ENCODE data around the gene PLCB2.

Gene PLCB2

DNA sequence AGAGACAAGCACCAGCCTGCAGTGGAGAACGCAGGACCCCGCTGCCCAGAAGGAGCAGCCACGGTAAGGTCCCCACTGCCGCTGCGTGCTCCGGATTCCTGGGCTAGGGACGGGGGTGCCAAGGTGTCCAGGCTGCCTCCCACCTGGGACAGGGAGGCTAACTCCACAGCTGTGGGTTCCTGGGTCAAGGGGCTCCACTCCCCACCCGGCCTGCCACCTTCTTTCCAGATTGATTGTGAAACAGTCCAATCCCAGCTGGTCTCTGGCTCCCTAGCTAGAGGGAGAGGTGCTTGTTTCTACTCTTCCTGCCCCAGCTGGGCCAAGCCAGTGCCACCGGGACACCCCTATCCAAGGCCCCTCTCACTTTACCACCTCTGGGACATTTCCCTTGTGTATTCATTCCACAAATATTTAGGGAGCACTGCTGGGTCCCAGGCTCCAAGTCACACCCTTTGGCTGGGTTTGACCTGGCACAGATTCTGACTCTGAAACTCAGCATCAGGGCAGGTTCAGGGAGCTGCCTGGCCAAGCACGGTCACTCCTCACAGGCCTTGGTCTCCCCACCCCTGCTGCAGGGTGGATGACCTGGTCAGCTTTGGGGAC is 67.0 kb downstream of the PLCB2 start:
- no peak for DNase-seq (ENCODE audit: insufficient read length, low spot score)
- FAIRE-seq: no peak

DNA sequence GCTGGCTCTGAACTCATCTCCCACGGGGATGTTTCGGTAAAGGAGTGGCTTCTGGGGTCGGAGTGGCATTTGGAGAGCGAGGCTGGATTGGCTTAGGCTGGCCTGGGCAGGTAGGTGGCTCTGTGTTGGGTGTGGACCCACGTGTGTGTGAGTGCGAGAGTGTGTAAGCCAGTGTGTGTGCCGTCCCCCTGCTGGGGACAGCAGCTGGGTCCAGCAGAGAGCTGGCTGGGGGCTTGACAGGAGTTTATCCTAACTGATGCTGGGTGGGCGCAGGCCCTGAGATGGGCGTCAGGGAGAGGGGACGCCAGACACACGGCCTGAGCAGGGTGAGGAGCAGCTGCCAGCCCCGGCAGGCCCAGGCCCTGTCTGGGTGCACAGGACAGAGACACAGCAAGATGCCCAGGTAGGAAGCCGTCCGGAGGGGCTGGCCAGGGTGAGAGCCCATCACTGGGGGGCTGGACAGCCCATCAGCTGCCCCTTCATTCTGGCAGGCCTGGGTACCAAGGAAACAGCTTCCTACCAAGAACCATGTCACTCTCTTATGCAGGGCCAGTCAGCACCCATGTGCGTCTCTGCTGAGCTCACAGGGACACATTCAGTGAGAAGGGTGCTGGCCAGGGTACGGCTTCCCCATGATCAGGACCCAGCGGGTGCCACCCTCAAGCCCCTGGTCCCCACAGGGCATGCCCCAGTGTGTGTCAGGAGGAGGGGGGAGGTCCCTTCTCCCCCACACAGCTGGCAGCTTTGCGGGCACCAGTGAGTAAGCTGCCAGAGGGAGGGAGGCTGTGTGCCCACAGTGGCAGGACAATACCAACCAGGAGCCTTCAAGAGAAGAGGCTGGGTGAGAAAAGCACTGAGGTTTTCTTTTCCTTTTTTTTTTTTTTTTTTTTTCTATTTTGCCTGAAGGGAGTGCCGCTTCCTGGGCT is 67.8 kb downstream of the PLCB2 start:
- FAIRE-seq (no peak), DNase-seq (ENCODE audit: insufficient read length, low spot score) (no peak)

DNA sequence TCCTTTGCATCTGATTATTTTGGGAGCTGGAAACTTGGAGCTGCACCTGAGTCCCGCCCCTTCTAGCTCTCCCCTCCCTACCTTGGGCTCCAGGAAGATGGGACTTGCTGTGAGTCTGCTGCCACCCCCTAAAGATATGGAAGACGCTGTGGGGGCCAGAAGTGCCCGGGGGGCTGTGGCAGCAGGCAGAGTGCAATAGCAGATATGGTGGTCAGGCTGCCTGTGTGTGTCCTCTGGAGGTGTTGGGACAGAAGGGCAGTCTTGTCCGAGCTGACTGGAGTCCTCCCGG is 68.4 kb downstream of the PLCB2 start:
- FAIRE-seq (no peak), DNase-seq (ENCODE audit: insufficient read length, low spot score) (no peak)

DNA sequence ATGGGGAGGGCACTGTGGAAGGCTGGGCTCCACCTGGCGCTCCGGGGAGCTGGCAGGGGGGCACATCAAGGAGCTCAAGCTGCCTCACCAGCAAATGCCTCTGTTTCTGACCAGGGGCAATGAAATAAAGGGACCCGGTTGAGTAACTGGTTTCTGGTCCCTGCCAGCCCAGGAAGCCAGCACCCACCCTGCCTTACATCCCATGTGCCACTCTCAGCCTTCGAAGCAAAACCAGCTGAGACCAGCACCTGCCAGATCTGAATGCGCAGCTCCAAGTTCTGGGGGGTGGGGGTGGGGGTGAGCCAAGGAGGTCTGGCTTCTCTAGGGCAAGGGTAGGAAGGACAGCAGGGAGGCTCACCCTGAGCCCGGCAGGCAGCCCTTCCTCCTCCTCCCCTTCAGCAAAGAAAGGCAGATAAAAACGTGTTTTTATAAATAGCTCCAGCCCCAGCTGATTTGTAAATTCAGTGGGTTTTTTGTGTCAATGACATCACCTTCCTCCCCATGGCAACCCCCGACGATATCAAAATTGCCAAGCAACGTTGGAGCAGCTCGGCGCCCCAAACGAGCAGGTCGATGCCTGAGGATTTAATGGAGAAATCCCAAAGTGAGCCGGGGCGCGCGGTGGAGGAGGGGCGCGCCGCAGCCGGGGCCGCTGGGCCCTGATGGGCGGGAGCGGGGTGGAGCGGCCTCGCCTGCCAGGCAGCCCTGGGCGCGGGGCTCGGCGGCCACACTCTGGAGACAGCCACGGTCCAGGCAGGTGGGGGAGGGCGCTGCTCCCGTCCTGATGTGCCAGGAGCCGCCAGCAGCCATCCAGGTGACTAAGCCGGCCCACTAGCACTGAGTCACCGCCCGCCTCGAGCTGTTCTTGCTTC is 69.0 kb downstream of the PLCB2 start, which contains the start of gene PAK6:
TSS of gene PAK6 (plus strand) at position 532 of the 872 bp plus-strand sequence. CDS start 25,723 bp downstream, outside the sequence.
- FAIRE-seq (no peak), DNase-seq (ENCODE audit: insufficient read length, low spot score) (no peak)

Measured in GM19239 (cell line).